PC-3 (cell line): ENCODE measurements around the gene DUSP22.

Experiments
- EZH2 ChIP-seq: fragments of 300-600 bp; sonication (generic); IDR thresholded peaks from one replicate; pipeline ENCODE4 v1.6.1; 2017; ENCODE audit warnings: antibody characterized with exemption, mild to moderate bottlenecking, low read length; ENCODE audit not compliant: unreplicated experiment
- EZH2phosphoT487 ChIP-seq: fragments of 300-600 bp; sonication (generic); IDR thresholded peaks from 2 replicates; pipeline ENCODE4 v1.6.1; 2018; ENCODE audit warnings: mild to moderate bottlenecking, antibody characterized with exemption, low read length, borderline replicate concordance

- TF ChIP-seq EZH2 (no peak), EZH2phosphoT487 (no peak)
These were observed 74.4 kb downstream of the DUSP22 start for GRCh38 chr6:366389-367297.
